ENCODE data around the gene MERTK. TPM values are rescaled to one million over a fixed set of nuclear protein-coding genes. Genes with fewer than 3 reads are reported as not detected.

The MERTK gene
- polyA plus RNA-seq, 1 experiment, result 0.84 TPM

- CTCF ChIA-PET, result no interaction called here
- Histone ChIP-seq H3K9me3 (ENCODE audit: control insufficient read depth, insufficient read depth, low read length) (no peaks in the 10 kb centered on the region), H3K27ac (ENCODE audit: low read depth, low read length) (no peak overlapping the region), H3K27me3 (ENCODE audit: control insufficient read depth, insufficient read depth, low read length) (peaks cover 14% of the 10 kb centered on the region), H3K4me3 (ENCODE audit: low read depth, low read length) (no peak overlapping the region)
- POLR2A ChIA-PET, result no interaction called here
- no peak for DNase-seq (ENCODE audit: low read depth, low spot score)
- TF ChIP-seq CTCF (IDR thresholded peaks at IDR 0.05; ENCODE audit: low read depth, low read length), result no peak
Measured at GRCh38 chr2:112010751-112011150, 112.3 kb downstream of the MERTK start.

DNA sequence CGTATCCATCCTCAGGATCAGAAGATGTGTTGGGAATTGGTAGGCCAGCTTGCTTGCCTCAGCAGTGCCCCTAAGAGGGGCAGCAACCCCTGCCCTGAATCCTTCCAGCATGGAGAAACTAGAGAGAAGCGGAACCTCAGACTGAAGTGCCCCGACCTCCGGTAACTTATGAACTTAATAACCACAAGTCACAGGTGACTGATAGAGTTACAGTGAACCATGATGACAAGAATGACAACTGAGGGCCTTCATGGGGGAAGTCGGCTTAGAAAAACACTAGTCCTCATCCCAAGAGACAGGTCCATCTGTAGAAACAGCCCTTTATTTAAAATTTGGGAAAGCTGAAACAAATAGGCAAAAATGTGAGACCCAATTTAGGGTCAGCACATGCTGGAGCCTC lies 114.1 kb downstream of the MERTK start:
- no peak overlapping the region for H3K4me3 ChIP-seq (ENCODE audit: low read depth, low read length)
- no peak overlapping the region for H3K27ac ChIP-seq (ENCODE audit: low read depth, low read length)
- no peak for DNase-seq (ENCODE audit: low read depth, low spot score)
- CTCF ChIA-PET, result no interaction called here
- TF ChIP-seq CTCF (IDR thresholded peaks at IDR 0.05; ENCODE audit: low read depth, low read length), result no peak
- POLR2A ChIA-PET, result no interaction called here
- H3K9me3 ChIP-seq (ENCODE audit: control insufficient read depth, insufficient read depth, low read length), result no peaks in the 10 kb centered on the region
- peaks cover 16% of the 10 kb centered on the region for H3K27me3 ChIP-seq (ENCODE audit: control insufficient read depth, insufficient read depth, low read length)

DNA sequence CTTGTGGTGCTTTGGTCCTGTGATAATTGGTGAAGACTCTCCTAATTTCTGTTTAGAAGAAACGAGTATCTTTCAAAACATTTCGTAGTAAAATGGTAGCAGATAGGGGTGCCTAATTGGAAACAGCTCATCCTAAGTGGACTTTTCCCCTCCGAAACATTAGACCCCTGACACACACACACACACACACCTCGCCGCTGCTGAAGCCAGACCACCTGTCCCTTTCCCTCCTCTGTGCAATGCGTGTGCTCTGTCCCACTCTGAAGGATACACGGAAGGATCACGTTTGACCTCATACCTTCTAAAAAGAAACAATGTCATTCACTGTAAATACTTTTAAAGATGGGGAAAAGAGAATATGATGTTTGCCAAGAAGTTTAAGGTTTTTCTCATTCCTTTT lies 120.4 kb downstream of the MERTK start:
- TF ChIP-seq CTCF (IDR thresholded peaks at IDR 0.05; ENCODE audit: low read depth, low read length), result no peak
- CTCF ChIA-PET, result no interaction called here
- POLR2A ChIA-PET, result no interaction called here
- no peak overlapping the region for H3K4me3 ChIP-seq (ENCODE audit: low read depth, low read length)
- peaks cover 17% of the 10 kb centered on the region for H3K27me3 ChIP-seq (ENCODE audit: control insufficient read depth, insufficient read depth, low read length)
- H3K27ac ChIP-seq (ENCODE audit: low read depth, low read length), result no peak overlapping the region
- H3K9me3 ChIP-seq (ENCODE audit: control insufficient read depth, insufficient read depth, low read length), result no peaks in the 10 kb centered on the region
- no peak for DNase-seq (ENCODE audit: low read depth, low spot score)

DNA sequence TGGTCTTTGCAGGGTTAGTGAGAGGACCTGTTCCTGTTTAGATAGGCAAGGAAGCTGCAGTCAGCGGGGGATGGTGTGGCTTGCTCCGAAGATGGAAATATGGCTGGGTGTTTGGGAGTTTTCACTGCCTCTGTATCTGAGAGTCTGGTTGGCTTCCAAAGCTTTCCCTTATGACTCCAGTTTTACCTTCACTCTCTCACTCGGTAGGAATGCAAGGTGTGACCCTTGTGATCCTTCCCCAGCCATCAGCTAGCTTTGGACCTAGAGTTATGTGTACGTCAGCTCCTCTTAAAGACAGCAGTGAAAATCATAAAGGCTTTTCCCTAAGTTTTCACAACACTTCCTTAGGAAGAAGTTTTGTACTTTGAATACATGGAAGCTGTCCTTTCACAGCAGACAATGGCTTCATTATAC lies 121.2 kb downstream of the MERTK start:
- Histone ChIP-seq H3K4me3 (ENCODE audit: low read depth, low read length) (no peak overlapping the region), H3K27ac (ENCODE audit: low read depth, low read length) (no peak overlapping the region), H3K27me3 (ENCODE audit: control insufficient read depth, insufficient read depth, low read length) (peaks cover 17% of the 10 kb centered on the region), H3K9me3 (ENCODE audit: control insufficient read depth, insufficient read depth, low read length) (no peaks in the 10 kb centered on the region)
- DNase-seq (ENCODE audit: low read depth, low spot score), result no peak
- ChIA-PET POLR2A (no interaction called here), CTCF (no interaction called here)
- no peak for TF ChIP-seq CTCF (IDR thresholded peaks at IDR 0.05; ENCODE audit: low read depth, low read length)

DNA sequence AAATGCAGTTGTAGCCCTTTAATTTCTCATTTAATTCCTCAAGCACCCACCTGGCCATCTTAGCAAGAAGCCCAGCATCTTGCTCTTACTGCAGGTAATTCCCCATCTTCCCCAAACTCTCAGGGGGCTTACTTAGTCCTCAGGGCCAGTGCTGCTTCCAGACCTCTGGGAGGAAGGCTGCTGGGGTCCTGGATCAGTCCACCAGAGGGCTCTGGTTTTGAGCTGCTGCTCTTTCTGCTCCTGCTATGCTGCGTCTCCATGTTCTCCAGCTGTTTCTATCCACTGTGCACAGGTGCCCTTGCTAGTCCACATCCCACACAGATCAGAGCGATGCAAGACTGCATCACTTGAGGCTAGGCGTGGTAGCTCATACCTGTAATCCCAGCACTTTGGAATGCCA lies 122.2 kb downstream of the MERTK start:
- Histone ChIP-seq H3K27me3 (ENCODE audit: control insufficient read depth, insufficient read depth, low read length) (peaks cover 17% of the 10 kb centered on the region), H3K4me3 (ENCODE audit: low read depth, low read length) (no peak overlapping the region), H3K9me3 (ENCODE audit: control insufficient read depth, insufficient read depth, low read length) (no peaks in the 10 kb centered on the region), H3K27ac (ENCODE audit: low read depth, low read length) (no peak overlapping the region)
- no peak for DNase-seq (ENCODE audit: low read depth, low spot score)
- ChIA-PET CTCF (no interaction called here), POLR2A (no interaction called here)
- TF ChIP-seq CTCF (IDR thresholded peaks at IDR 0.05; ENCODE audit: low read depth, low read length), result peak; percentile 33; the same call in 1 of the 2 replicates

All from AG04450 (cell line).